PFSK-1 (cell line): ENCODE data around the gene NEXN.

Experiments used
- FOXP2 ChIP-seq: optimal IDR thresholded peaks from 2 replicates; pipeline ENCODE3; 2011; ENCODE audit warnings: borderline replicate concordance, control low read depth, inconsistent platforms; ENCODE audit not compliant: insufficient read depth; ENCODE audit errors: extremely low read length, extremely low read depth
- POLR2AphosphoS5 ChIP-seq: IDR thresholded peaks from 2 replicates; pipeline ENCODE4 v1.6.1; 2012; ENCODE audit warnings: low read depth, mild to moderate bottlenecking, control low read depth, low read length, moderate library complexity
- REST ChIP-seq, 2 experiments: IDR thresholded peaks; 2 replicates each; pipeline versions ENCODE4 v1.6.1 to v1.8.0; 2011 to 2012; ENCODE audit warnings: low read depth in 2 of 2, low read length in 2 of 2, control low read depth in 1 of 2, inconsistent platforms in 1 of 2, mild to moderate bottlenecking in 1 of 2, moderate library complexity in 1 of 2; ENCODE audit not compliant: insufficient read depth in 1 of 2
- SIN3A ChIP-seq: IDR thresholded peaks from 2 replicates; pipeline ENCODE4 v1.6.1; 2012; ENCODE audit warnings: mild to moderate bottlenecking, low read length, moderate library complexity, borderline replicate concordance; ENCODE audit not compliant: insufficient read depth
- TAF1 ChIP-seq: IDR thresholded peaks from 2 replicates; pipeline ENCODE4 v1.6.1; 2012; ENCODE audit warnings: low read length, control low read depth, borderline replicate concordance; ENCODE audit not compliant: insufficient read depth

- TF ChIP-seq SIN3A (no peak), REST (IDR thresholded peaks at IDR 0.05; ENCODE audit: insufficient read depth in 1 of 2, low read depth in 2 of 2, low read length in 2 of 2) (no peak), POLR2AphosphoS5 (no peak; the same call in 1 of the 2 replicates), TAF1 (no peak), FOXP2 (no peak)
These were observed 87.5 kb downstream of the NEXN start for GRCh38 chr1:77975907-77976306.
